ENCODE results near the gene KCNK7.
A peak's percentile ranks its signal among the peaks of the same experiment; 100 is the strongest.
"Not testable (repeated sequence)": the region's sequence is repeated elsewhere in the genome, so short reads cannot be mapped to it uniquely, and the experiment has no call there.

KCNK7 gene

GRCh38 chr11:65571420-65571819 is 24.2 kb downstream of the KCNK7 start:
- no peak for DNase-seq

DNA sequence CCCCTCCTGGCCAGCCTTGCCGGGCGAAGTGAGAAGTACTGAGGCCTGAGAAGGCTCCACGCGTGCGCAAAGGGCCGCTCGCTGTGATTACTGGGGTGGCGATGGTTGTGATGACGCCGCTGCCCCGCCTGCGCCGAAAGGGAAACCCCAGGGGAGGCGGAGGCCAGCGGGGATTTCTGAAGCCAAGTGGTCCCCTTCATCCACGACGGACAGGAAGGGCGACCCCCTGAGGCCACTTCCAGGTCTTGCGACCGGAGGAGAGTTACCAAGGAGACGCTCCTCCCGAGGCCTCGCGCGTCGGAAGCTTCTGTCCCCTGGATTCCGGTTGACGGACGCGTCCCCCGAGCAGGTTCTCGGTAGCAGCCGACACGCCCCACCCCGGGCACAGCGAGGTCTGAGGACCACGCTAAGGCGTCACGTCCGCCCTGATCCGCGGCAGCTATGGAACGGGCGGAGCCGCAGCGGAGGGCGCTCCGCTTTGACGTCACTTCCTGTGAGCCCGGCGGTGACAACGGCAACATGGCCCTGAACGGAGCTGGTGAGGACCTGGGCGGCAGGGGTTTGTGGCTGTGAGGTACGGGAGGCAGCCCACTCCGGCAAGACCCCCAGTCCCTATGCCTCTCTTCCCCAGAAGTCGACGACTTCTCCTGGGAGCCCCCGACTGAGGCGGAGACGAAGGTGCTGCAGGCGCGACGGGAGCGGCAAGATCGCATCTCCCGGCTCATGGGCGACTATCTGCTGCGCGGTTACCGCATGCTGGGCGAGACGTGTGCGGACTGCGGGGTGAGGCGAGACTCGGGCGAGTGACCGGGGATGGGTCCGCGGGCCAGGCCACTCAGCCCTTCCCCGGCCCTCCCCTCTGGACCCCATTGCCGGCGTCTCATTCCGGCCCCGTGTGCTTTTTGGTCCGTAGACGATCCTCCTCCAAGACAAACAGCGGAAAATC is 25.4 kb downstream of the KCNK7 start, which contains the start of gene ZNRD2:
TSS of gene ZNRD2 (plus strand) at position 505 of the 946 bp plus-strand sequence. CDS start at position 520, 15 bp downstream.
- DNase-seq, result peak; percentile 95

DNA sequence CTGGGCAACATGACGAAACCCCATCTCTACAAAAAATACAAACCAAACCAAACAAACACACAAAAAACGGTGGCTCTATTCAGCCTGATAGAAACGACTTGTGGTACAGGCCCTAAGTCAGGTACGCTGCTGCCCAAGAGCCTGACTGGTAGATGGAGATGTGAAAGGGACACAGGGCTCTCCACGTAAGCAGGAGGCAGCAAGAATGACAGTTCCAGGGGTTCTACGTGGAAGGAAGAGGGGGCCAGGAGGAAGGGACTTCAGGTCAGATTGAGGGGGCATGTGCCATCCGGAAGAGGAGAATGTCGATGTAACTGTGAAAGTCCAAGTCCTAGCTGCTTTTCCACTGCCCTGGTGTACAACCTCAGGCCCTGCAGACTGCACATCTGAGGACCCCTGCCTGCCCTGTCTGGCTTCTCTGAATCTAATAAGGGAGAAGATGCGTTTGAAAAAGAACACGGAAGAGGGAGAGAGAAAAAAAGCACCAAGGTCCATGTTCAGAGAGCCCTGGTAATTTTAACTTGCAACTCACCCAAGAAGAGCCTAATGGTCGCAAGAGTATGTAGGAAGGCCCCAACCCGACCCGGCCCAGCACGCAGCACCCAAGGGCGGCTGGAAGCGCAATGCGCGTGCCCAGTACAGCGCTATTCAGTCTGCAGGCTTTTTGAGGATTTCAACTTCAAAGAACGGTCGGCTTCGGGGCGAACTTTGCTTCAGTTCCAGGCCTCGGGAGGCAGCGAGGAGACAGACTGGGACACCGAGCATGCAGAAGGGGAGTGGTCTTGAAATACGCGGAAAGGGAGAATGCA is 26.2 kb downstream of the KCNK7 start:
- DNase-seq, result no peak

- no peak for DNase-seq
These were observed 29.8 kb downstream of the KCNK7 start for GRCh38 chr11:65565624-65566453.

- not testable (repeated sequence) for DNase-seq
These were observed 30.6 kb downstream of the KCNK7 start for GRCh38 chr11:65564879-65565559.

DNA sequence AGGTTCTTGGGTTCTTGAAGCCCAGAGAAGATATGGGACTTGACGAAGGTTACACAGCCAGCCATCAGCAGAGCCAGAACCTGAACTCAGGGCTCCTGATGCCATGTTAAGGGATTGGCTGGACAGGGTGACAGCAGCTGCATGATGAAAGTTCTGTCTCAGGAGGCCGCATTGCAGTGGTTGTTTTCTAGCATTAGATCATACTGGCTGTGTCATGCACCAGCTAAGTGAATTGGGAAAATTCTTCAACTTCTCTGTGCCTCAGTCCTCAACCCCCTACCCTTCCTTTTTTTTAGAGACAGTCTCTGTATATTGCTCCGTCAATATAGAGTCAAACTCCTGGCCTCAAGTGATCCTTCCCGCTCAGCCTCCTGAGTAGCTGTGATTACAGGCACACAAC is 32.0 kb downstream of the KCNK7 start:
- DNase-seq, result no peak

GRCh38 chr11:65562788-65563187 is 32.8 kb downstream of the KCNK7 start:
- DNase-seq, result no peak

DNA sequence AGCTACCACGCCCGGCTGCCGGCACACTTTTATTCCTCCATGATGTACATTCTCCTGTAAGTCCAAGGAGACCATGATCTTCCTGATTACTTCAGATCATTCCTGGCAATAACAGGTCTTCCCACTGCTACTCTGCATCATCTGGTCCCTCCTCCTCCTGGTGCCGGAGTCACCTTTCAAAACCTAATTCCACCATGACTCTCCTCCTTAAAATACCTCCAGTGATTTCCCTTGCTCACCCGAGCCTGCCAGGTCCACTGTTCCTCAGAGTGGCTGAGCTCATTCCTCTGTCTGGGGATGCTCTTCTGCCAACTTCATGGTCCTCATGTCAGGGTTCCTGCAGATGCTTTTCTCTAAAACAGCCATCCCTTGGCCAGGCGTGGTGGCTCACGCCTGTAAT is 33.6 kb downstream of the KCNK7 start:
- DNase-seq, result no peak

GRCh38 chr11:65560555-65561418 is 34.8 kb downstream of the KCNK7 start:
- DNase-seq, result no peak

- DNase-seq, result no peak
These were observed 35.6 kb downstream of the KCNK7 start for GRCh38 chr11:65559951-65560537.

DNA sequence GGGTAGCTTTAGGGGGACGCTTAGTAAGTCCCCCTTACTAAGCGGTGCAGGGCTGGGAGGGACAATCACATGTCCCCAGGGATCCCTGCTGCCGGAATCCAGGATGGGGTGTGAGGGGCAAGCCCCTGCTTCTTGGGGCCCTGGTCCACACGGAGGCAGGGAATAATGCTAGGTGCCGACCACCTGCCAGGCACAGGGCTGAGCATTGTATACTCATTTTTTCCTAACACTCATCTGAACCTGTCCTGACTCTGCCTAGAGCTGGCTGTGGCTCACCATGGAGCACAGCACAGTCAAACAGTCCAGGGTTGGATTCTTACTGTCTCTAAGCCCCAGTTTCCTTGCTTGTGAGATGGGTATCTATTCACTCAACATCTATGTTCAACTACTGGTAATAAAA is 36.1 kb downstream of the KCNK7 start:
- DNase-seq, result no peak

- DNase-seq, result no peak
These were observed 36.6 kb downstream of the KCNK7 start for GRCh38 chr11:65558930-65559509.

GRCh38 chr11:65558002-65558929 is 37.3 kb downstream of the KCNK7 start, which contains the start of gene LTBP3:
Gene LTBP3, minus strand, starts transcription at chr11:65558359. Its CDS starts 400 bp downstream, at chr11:65557959.
- DNase-seq, result no peak

DNA sequence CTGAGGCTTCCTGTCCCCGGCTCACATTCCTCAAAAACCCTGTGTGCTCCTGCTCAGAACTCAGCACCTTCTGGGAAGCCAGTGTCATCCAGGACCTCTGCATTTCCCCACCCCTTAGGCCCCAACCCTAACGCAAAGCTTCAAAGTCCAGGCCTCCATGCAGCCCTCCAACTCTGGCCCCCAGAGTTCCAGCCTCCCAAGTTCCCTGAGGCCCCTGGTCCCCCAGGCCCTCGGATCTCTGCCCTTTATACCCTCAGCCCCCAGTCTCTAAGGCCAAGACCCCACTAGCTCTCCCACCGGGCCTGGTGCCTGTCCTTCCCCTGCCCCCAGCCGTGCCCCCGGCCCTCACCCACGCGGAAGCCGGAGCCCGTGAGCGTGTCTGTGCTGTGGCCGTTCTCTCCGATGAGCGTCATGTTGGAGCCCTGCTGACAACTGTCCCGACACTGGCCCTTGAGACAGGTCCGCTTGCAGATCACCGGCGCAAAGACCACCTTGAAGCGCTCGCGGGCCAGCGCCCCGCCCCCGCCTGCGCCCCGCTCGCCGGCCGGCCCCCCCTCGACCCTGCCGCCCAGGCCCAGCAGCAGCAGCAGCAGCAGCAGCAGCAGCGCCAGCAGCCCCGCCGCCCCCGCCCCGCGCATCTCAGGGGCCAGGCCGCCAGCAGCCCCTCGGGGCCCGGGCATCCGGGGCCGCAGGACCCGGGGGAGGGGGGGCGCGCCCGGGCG is 38.2 kb downstream of the KCNK7 start:
- DNase-seq, result no peak

DNA sequence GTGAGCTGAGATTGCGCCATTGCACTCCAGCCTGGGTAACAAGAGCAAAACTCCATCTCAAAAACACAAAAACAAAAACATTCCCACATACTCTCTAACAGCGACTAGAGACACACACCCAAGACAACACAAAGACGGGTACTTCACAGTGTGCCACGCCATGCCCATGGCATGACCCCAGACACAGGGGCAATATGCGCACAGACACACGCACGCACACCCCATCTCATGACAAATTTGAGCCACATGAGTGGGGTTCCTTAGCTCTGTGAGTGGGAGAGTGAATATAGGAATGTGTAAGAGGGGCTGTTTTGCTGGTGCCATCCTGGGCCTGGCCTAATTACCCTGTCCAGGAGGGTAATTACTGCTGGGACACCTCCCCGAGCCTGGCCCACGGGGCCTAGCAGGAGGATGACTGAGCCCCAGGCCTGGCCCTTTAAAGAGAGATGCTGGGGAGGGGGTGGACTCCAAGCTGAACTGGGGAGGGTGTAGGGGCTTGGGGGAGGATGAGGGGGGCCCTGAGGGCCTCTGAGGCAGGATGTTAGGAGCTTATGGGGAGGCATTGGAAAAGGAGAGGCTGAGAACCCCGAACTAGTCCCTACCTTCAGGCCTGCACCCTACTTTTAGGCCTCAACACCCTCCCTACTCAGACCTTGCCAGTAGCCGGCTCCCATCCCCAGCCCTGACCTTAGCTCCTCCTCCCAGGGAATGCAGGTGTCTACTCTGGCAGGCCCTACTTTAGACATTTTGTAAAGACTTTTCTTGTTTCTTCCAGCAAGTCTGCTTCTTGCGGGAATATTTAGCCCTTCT is 38.9 kb downstream of the KCNK7 start:
- no peak for DNase-seq

- DNase-seq, result no peak
These were observed 39.8 kb downstream of the KCNK7 start for GRCh38 chr11:65555693-65556231.

- DNase-seq, result no peak
These were observed 40.7 kb downstream of the KCNK7 start for GRCh38 chr11:65554842-65555430.

All from activated T-cell treated with anti-CD3 and anti-CD28 coated beads for 4 hours (primary cell).